GM12878 (cell line): ENCODE data around the gene P2RX2. TPM values are rescaled to one million over a fixed set of nuclear protein-coding genes. Genes with fewer than 3 reads are reported as not detected.

Experiments
- ATAC-seq: fragments of 200-7000 bp; cut with Tn5 transposase; 3 replicates; pipeline ENCODE4 v1.9.1; 2020; ENCODE audit warnings: mild to moderate bottlenecking, moderate library complexity
- BruUV-seq: library from RNA; stranded (reverse); fragments of 400-500 nt; replicated peaks from 2 replicates; lab custom pipeline; 2021; lab: Mats Ljungman, UMichigan
- CTCF ChIA-PET: fragments of 300-600 bp; sonication (Branson Sonifier 250); formaldehyde crosslinking; extraction: SDS; loops from one replicate; lab custom pipeline; 2021; ENCODE audit warnings: inconsistent platforms; lab: Yijun Ruan, JAX
- POLR2A ChIA-PET: fragments of 350-600 bp; formaldehyde crosslinking; extraction: SDS; loops from one replicate; lab custom pipeline; 2021; ENCODE audit warnings: inconsistent platforms; lab: Charles Lee
- RAD21 ChIA-PET: fragments of 300-600 bp; sonication (Branson Sonifier 250); formaldehyde crosslinking; loops from one replicate; lab custom pipeline; 2023; ENCODE audit warnings: antibody characterized with exemption; ENCODE audit not compliant: unreplicated experiment; lab: Charles Lee
- SMC1A ChIA-PET: fragments of 300-600 bp; sonication (Branson Sonifier 250); formaldehyde crosslinking; loops from one replicate; lab custom pipeline; 2023; ENCODE audit not compliant: unreplicated experiment, uncharacterized antibody; lab: Charles Lee
- DNase-seq: peaks from one replicate; pipeline ENCODE4 v3.0.0-alpha.2; 2011; ENCODE audit warnings: low read depth, low spot score
- FAIRE-seq: peaks from 3 replicates; lab custom pipeline; 2011; peaks lifted over from hg19 to GRCh38; lab: Jason Lieb, UNC
- H2AFZ ChIP-seq: 2 replicates; pipeline ENCODE4 v1.6.0; 2011; ENCODE audit warnings: low read depth, low read length, control low read depth; ENCODE audit not compliant: control insufficient read depth
- H3K27ac ChIP-seq: 2 replicates; pipeline ENCODE4 v1.5.1; 2011; ENCODE audit warnings: control low read depth; ENCODE audit not compliant: control insufficient read depth, insufficient read depth
- H3K27me3 ChIP-seq, 2 experiments: replicated peaks in 1 of 2; 2 replicates each; pipeline versions ENCODE4 v1.6.0 to v1.6.1; 2011; ENCODE audit warnings: low read length in 1 of 2; ENCODE audit not compliant: control insufficient read depth in 2 of 2, insufficient read depth in 2 of 2
- H3K36me3 ChIP-seq, 2 experiments: 2 replicates each; pipeline ENCODE4 v1.5.1; 2011; ENCODE audit warnings: low read length in 1 of 2; ENCODE audit not compliant: control insufficient read depth in 2 of 2, insufficient read depth in 2 of 2
- H3K4me1 ChIP-seq: 2 replicates; pipeline ENCODE4 v1.6.1; 2011; ENCODE audit warnings: mild to moderate bottlenecking, low read length, moderate library complexity, mixed read lengths; ENCODE audit not compliant: control insufficient read depth, insufficient read depth
- H3K4me2 ChIP-seq: 2 replicates; pipeline ENCODE4 v1.6.0; 2011; ENCODE audit warnings: control low read depth; ENCODE audit not compliant: control insufficient read depth, insufficient read depth
- H3K4me3 ChIP-seq: fragments of 200-600 bp; sonication (generic); 2 replicates; pipeline ENCODE4 v1.5.1; 2016
- H3K79me2 ChIP-seq: 2 replicates; pipeline ENCODE4 v1.6.0; 2011; ENCODE audit warnings: low read length; ENCODE audit not compliant: control insufficient read depth, insufficient read depth
- H3K9ac ChIP-seq: 2 replicates; pipeline ENCODE4 v1.8.0; 2011; ENCODE audit warnings: low read length, control low read depth, mixed read lengths; ENCODE audit not compliant: control insufficient read depth, insufficient read depth
- H3K9me3 ChIP-seq: replicated peaks from 3 replicates; pipeline ENCODE4 v1.5.1; 2011; ENCODE audit warnings: mild to moderate bottlenecking, low read length; ENCODE audit not compliant: control insufficient read depth, insufficient read depth
- H4K20me1 ChIP-seq: 2 replicates; pipeline ENCODE4 v1.6.0; 2011; ENCODE audit not compliant: control insufficient read depth, insufficient read depth
- GABPA ChIP-seq: IDR thresholded peaks from 2 replicates; pipeline ENCODE4 v1.6.1; 2014; ENCODE audit warnings: antibody characterized with exemption, low read depth, mild to moderate bottlenecking, inconsistent platforms
- RELB ChIP-seq: fragments of 450-650 bp; IDR thresholded peaks from 2 replicates; pipeline ENCODE4 v1.6.1; 2017; ENCODE audit warnings: low read depth, mild to moderate bottlenecking, moderate library complexity
- ZZZ3 ChIP-seq: IDR thresholded peaks from 2 replicates; pipeline ENCODE4 v1.6.1; 2011; ENCODE audit warnings: low read depth; ENCODE audit not compliant: control insufficient read depth, insufficient read length
- WGBS: methylation state at CpG from one replicate; pipeline ENCODE4 v1.1.6; 2016; ENCODE audit warnings: low lambda C conversion rate; ENCODE audit not compliant: insufficient replicate concordance, insufficient coverage; ENCODE audit errors: missing lambda C conversion rate; 5-methylcytosine and 5-hydroxymethylcytosine counted together
- in situ Hi-C: fragments of 300-500 bp; cut with MboI; formaldehyde crosslinking; loops from 9 replicates; pipeline ENCODE4 v1.14.3; 2018; ENCODE audit warnings: mixed read lengths
- intact Hi-C: fragments of 100-400 bp; cut with micrococcal nuclease; formaldehyde crosslinking; loops from one replicate; pipeline ENCODE4 v1.14.2; 2022; ENCODE audit not compliant: unreplicated experiment
- polyA plus RNA-seq, 11 experiments: library from polyadenylated mRNA; depleted of rRNA in 4 of 11; unstranded in 6 of 11; stranded (reverse) in 5 of 11; fragments of >200 nt; fragmentation: Nextera tagmentation in 4 of 11; fragmentation: Illumina TruSeq in 1 of 11; extraction: Ambion mirVana in 4 of 11; extraction: Trizol in 1 of 11; gene quantifications; 1 replicate in 1 of 11; 2 replicates in 10 of 11; pipeline versions ENCODE4 v1.2.1 to v1.2.3, GENCODE V29; 2011 to 2016; ENCODE audit warnings: inconsistent platforms in 2 of 11, missing spikeins in 2 of 11, low read depth in 1 of 11
- total RNA-seq, 4 experiments: library from RNA; depleted of rRNA in 3 of 4; stranded (reverse); fragments of >200 nt in 3 of 4; fragmentation: Illumina TruSeq in 1 of 4; extraction: Trizol in 1 of 4; gene quantifications; 2 replicates each; pipeline versions ENCODE4 v1.2.1 to v1.2.3, GENCODE V29; 2013 to 2021

The P2RX2 gene
- total and polyA plus RNA-seq, 10 of the 15 experiments (the other 5 are each of a cell fraction or from before 2014, with no cell fraction given): not detected

GRCh38 chr12:132596016-132596415, 22.6 kb upstream of the P2RX2 start:
- Histone ChIP-seq H3K27me3 (no peaks in the 10 kb centered on the region), H3K36me3 (no peaks in the 10 kb centered on the region), H4K20me1 (no peaks in the 10 kb centered on the region)
- POLR2A ChIA-PET: no interaction called here
- FAIRE-seq: no peak
- TF ChIP-seq ZZZ3 (no peak), RELB (no peak), GABPA (no peak)
- TF ChIP-seq, all 136 proteins: peak for 0
- H3K27ac ChIP-seq: no peak overlapping the region
- BruUV-seq: no TSS peak
- no peak overlapping the region for H2AFZ ChIP-seq
- ATAC-seq: no peak
- no peak overlapping the region for H3K4me2 ChIP-seq
- no peaks in the 10 kb centered on the region for H3K9me3 ChIP-seq
- H3K79me2 ChIP-seq: no peaks in the 10 kb centered on the region
- CTCF ChIA-PET: interaction anchor here (1.6 kb wide), 1 partner anchor 19 kb away, joined by 5 read pairs; no protein-coding TSS in a partner anchor
- intact Hi-C loops: no loop called here
- H3K4me3 ChIP-seq: no peak overlapping the region
- DNase-seq: no peak
- WGBS: 74% methylated on average over 18 of the region's 18 CpGs
- H3K9ac ChIP-seq: no peak overlapping the region
- RAD21 ChIA-PET: no interaction called here
- no peaks in the 10 kb centered on the region for H3K4me1 ChIP-seq
- in situ Hi-C loops: no loop called here
- SMC1A ChIA-PET: interaction anchor here (0.9 kb wide), 1 partner anchor 114 kb away, joined by 4 read pairs; no protein-coding TSS in a partner anchor
